Vagina (tissue), 2 donors: Measurements from ENCODE around the gene INTU. TPM values are rescaled to one million over a fixed set of nuclear protein-coding genes. Genes with fewer than 3 reads are reported as not detected.
"Not testable (repeated sequence)": the region's sequence is repeated elsewhere in the genome, so short reads cannot be mapped to it uniquely, and the experiment has no call there.

Experiments
- DNase-seq, 2 donors: peaks; one replicate each; pipeline ENCODE4 v3.0.0-alpha.2; 2017; ENCODE audit errors: extremely low spot score in 2 of 2
- H3K27ac ChIP-seq: fragments of 200-600 bp; sonication (generic); one replicate; pipeline ENCODE4 v1.5.1; 2019
- H3K27me3 ChIP-seq: fragments of 200-600 bp; sonication (generic); one replicate; pipeline ENCODE4 v1.5.1; 2019
- H3K36me3 ChIP-seq, 2 donors: fragments of 200-600 bp; sonication (generic); one replicate each; pipeline ENCODE4 v1.5.1; 2017 to 2019
- H3K4me1 ChIP-seq: fragments of 200-600 bp; sonication (generic); one replicate; pipeline ENCODE4 v1.5.1; 2019
- H3K4me3 ChIP-seq, 2 donors: fragments of 200-600 bp; sonication (generic); 1 replicate in 1 of 2; 2 replicates in 1 of 2; pipeline ENCODE4 v1.5.1; 2016 to 2019
- H3K9me3 ChIP-seq: fragments of 200-600 bp; sonication (generic); one replicate; pipeline ENCODE4 v1.5.1; 2019
- CTCF ChIP-seq, 3 experiments: fragments of 450-650 bp in 2 of 3; fragments of 200-600 bp in 1 of 3; sonication (generic) in 1 of 3; IDR thresholded peaks; one replicate each; pipeline ENCODE4 v1.5.1; 2017 to 2019; ENCODE audit warnings: antibody characterized with exemption in 3 of 3, mild to moderate bottlenecking in 2 of 3, moderate library complexity in 2 of 3
- POLR2A ChIP-seq, 2 donors: fragments of 450-650 bp; IDR thresholded peaks; one replicate each; pipeline ENCODE4 v1.6.1; 2017; ENCODE audit warnings: antibody characterized with exemption in 2 of 2, mild to moderate bottlenecking in 2 of 2, moderate library complexity in 2 of 2
- POLR2AphosphoS5 ChIP-seq, 2 donors: sonication (generic); formaldehyde crosslinking; IDR thresholded peaks; one replicate each; pipeline ENCODE4 v1.9.0; 2017; ENCODE audit warnings: antibody characterized with exemption in 2 of 2, mild to moderate bottlenecking in 2 of 2, low read depth in 1 of 2; ENCODE audit not compliant: insufficient read depth in 1 of 2
- intact Hi-C: fragments of 100-400 bp; cut with DNase I; formaldehyde crosslinking; loops from one replicate; pipeline ENCODE4 v1.15.1; 2023
- total RNA-seq: library from RNA; depleted of rRNA; stranded (reverse); fragments of >200 nt; gene quantifications from one replicate; pipeline ENCODE4 v1.2.3, GENCODE V29; 2016

INTU gene
- total RNA-seq, 1 donor from 2014 or later: 8.8 TPM

GRCh38 chr4:127642169-127642568 is 9.4 kb downstream of the INTU start:
- intact Hi-C loops: no loop called here
- Histone ChIP-seq H3K27me3 (no peaks in the 10 kb centered on the region), H3K9me3 (no peaks in the 10 kb centered on the region), H3K36me3 (no peaks in the 10 kb centered on the region), H3K4me3 (no peak overlapping the region), H3K4me1 (no peaks in the 10 kb centered on the region), H3K27ac (no peak overlapping the region)
- DNase-seq: no peak
- TF ChIP-seq POLR2AphosphoS5 (IDR thresholded peaks at IDR 0.05; ENCODE audit: insufficient read depth in 1 of 2, low read depth in 1 of 2) (no peak), CTCF (IDR thresholded peaks at IDR 0.05) (no peak), POLR2A (IDR thresholded peaks at IDR 0.05) (no peak)

GRCh38 chr4:127643791-127644190 is 11.0 kb downstream of the INTU start:
- DNase-seq: no peak
- H3K36me3 ChIP-seq: no peaks in the 10 kb centered on the region
- intact Hi-C loops: no loop called here
- TF ChIP-seq POLR2AphosphoS5 (IDR thresholded peaks at IDR 0.05; ENCODE audit: insufficient read depth in 1 of 2, low read depth in 1 of 2): no peak
- no peak for TF ChIP-seq POLR2A (IDR thresholded peaks at IDR 0.05)
- no peak for TF ChIP-seq CTCF (IDR thresholded peaks at IDR 0.05)
- no peak overlapping the region for H3K27ac ChIP-seq
- no peaks in the 10 kb centered on the region for H3K4me1 ChIP-seq
- no peak overlapping the region for H3K4me3 ChIP-seq
- H3K27me3 ChIP-seq: no peaks in the 10 kb centered on the region
- H3K9me3 ChIP-seq: no peaks in the 10 kb centered on the region

- no peak for DNase-seq
- intact Hi-C loops: no loop called here
- Histone ChIP-seq H3K4me1 (no peaks in the 10 kb centered on the region), H3K36me3 (no peaks in the 10 kb centered on the region), H3K4me3 (no peak overlapping the region), H3K9me3 (no peaks in the 10 kb centered on the region), H3K27ac (no peak overlapping the region), H3K27me3 (no peaks in the 10 kb centered on the region)
- TF ChIP-seq POLR2A (IDR thresholded peaks at IDR 0.05) (no peak), CTCF (IDR thresholded peaks at IDR 0.05) (no peak), POLR2AphosphoS5 (IDR thresholded peaks at IDR 0.05; ENCODE audit: insufficient read depth in 1 of 2, low read depth in 1 of 2) (no peak)
These were observed 15.3 kb downstream of the INTU start for GRCh38 chr4:127648061-127648460.

GRCh38 chr4:127655590-127655989 is 22.8 kb downstream of the INTU start:
- H3K27me3 ChIP-seq, H3K4me1 ChIP-seq, DNase-seq, H3K9me3 ChIP-seq, H3K4me3 ChIP-seq, H3K36me3 ChIP-seq, intact Hi-C loops, H3K27ac ChIP-seq: not testable (repeated sequence)

GRCh38 chr4:127656047-127656680 is 23.4 kb downstream of the INTU start:
- Histone ChIP-seq H3K27ac (no peak overlapping the region), H3K4me3 (no peak overlapping the region), H3K27me3 (no peaks in the 10 kb centered on the region), H3K4me1 (no peaks in the 10 kb centered on the region), H3K9me3 (no peaks in the 10 kb centered on the region), H3K36me3 (no peaks in the 10 kb centered on the region)
- DNase-seq: no peak
- TF ChIP-seq POLR2A (IDR thresholded peaks at IDR 0.05): no peak
- TF ChIP-seq POLR2AphosphoS5 (IDR thresholded peaks at IDR 0.05; ENCODE audit: insufficient read depth in 1 of 2, low read depth in 1 of 2): no peak
- no peak for TF ChIP-seq CTCF (IDR thresholded peaks at IDR 0.05)
- intact Hi-C loops: no loop called here
